Panc1 (cell line): ENCODE data around the gene ZNF774. TPM values are rescaled to one million over a fixed set of nuclear protein-coding genes. Genes with fewer than 3 reads are reported as not detected.
A peak's percentile ranks its signal among the peaks of the same experiment; 100 is the strongest.
"Not testable (repeated sequence)": the region's sequence is repeated elsewhere in the genome, so short reads cannot be mapped to it uniquely, and the experiment has no call there.

Source experiments
- ATAC-seq: fragments of 200-7000 bp; cut with Tn5 transposase; 2 replicates; pipeline ENCODE4 v1.9.1; 2020; ENCODE audit warnings: mild to moderate bottlenecking, moderate library complexity
- BruUV-seq: library from RNA; stranded (reverse); fragments of 400-500 nt; replicated peaks from 2 replicates; lab custom pipeline; 2021; lab: Mats Ljungman, UMichigan
- CTCF ChIA-PET: fragments of 300-600 bp; sonication (Branson Sonifier 250); formaldehyde crosslinking; loops from one replicate; lab custom pipeline; 2022; ENCODE audit warnings: antibody characterized with exemption; lab: Charles Lee
- POLR2A ChIA-PET: fragments of 300-600 bp; sonication (Branson Sonifier 250); formaldehyde crosslinking; loops from one replicate; lab custom pipeline; 2022; ENCODE audit warnings: antibody characterized with exemption; lab: Charles Lee
- DNase-seq: peaks from one replicate; pipeline ENCODE4 v3.0.0-alpha.2; 2010; ENCODE audit warnings: low read depth, low spot score
- H3K27ac ChIP-seq: 2 replicates; pipeline ENCODE4 v1.5.1; 2011; ENCODE audit warnings: mild to moderate bottlenecking, low read length, inconsistent platforms
- H3K27me3 ChIP-seq: fragments of 200-500 bp; sonication (Bioruptor generic); 2 replicates; pipeline ENCODE4 v1.6.0; 2014; ENCODE audit warnings: low read length, inconsistent platforms; ENCODE audit not compliant: control insufficient read depth, insufficient read depth
- H3K36me3 ChIP-seq: fragments of 200-500 bp; sonication (Bioruptor generic); 2 replicates; pipeline ENCODE4 v1.5.1; 2014; ENCODE audit warnings: inconsistent platforms, mild to moderate bottlenecking, low read length, moderate library complexity; ENCODE audit not compliant: control insufficient read depth, insufficient read depth
- H3K4me1 ChIP-seq: 2 replicates; pipeline ENCODE4 v1.5.1; 2011; ENCODE audit warnings: inconsistent platforms, mild to moderate bottlenecking, low read length, moderate library complexity; ENCODE audit not compliant: control insufficient read depth, insufficient read depth
- H3K4me3 ChIP-seq, 2 experiments: 2 replicates each; pipeline ENCODE4 v1.5.1; 2011 to 2012; ENCODE audit warnings: low read depth in 2 of 2, low read length in 2 of 2, mild to moderate bottlenecking in 2 of 2, inconsistent platforms in 1 of 2, moderate library complexity in 1 of 2
- H3K9me3 ChIP-seq: fragments of 200-500 bp; sonication (Bioruptor generic); 2 replicates; pipeline ENCODE4 v1.5.1; 2014; ENCODE audit warnings: low read depth, mild to moderate bottlenecking, inconsistent platforms, low read length, moderate library complexity; ENCODE audit not compliant: control insufficient read depth, insufficient read depth
- POLR2AphosphoS5 ChIP-seq: IDR thresholded peaks from 2 replicates; pipeline ENCODE4 v1.6.1; 2012; ENCODE audit warnings: mild to moderate bottlenecking, low read depth, low read length, moderate library complexity
- TCF7L2 ChIP-seq: IDR thresholded peaks from 2 replicates; pipeline ENCODE4 v1.6.1; 2011; ENCODE audit warnings: mild to moderate bottlenecking, low read depth, low read length, inconsistent platforms
- in situ Hi-C: cut with HindIII; loops from 2 replicates; pipeline ENCODE4 v1.10.0; 2016; ENCODE audit warnings: low sequenced_read_pairs, low pct_unique_long_range_greater_than_20kb
- intact Hi-C: fragments of 100-400 bp; cut with micrococcal nuclease; formaldehyde crosslinking; loops from one replicate; pipeline ENCODE4 v1.10.0; 2022; ENCODE audit not compliant: unreplicated experiment
- total RNA-seq: library from RNA; stranded (reverse); gene quantifications from one replicate; pipeline ENCODE4 v1.2.1, GENCODE V29; 2021; ENCODE audit not compliant: unreplicated experiment
- TF ChIP-seq, protein P1 (sequence below): fragments of 450-650 bp; IDR thresholded peaks from 2 replicates; pipeline ENCODE4 v1.5.1; 2017; ENCODE audit warnings: mild to moderate bottlenecking
- TF ChIP-seq, protein P2 (sequence below), 2 experiments: IDR thresholded peaks; 2 replicates each; pipeline ENCODE4 v1.6.1; 2011 to 2012; ENCODE audit warnings: low read depth in 2 of 2, control low read depth in 1 of 2, low read length in 1 of 2, mild to moderate bottlenecking in 1 of 2, moderate library complexity in 1 of 2; ENCODE audit not compliant: insufficient read depth in 1 of 2

ZNF774 gene
- total RNA-seq, 1 experiment from 2014 or later = 5.2 TPM

DNA sequence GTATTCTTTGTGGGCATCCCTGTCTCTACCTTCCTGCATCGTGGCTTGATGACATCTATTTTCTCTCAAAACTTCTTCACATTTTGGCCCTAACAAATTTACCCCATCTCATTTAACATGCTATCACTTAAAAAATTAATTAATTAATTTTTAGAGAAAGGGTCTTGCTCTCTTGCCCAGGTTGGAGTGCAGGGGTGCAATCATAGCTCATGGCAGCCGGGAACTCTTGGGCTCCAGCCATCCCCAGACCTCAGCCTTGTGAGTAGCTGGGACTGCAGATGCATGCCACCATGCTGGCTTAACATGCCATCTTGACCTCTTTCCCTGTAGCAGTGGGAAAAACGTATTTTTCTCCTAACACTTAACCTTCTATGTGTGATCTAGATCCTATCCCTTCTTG lies 56.6 kb downstream of the ZNF774 start:
- no peaks in the 10 kb centered on the region for H3K9me3 ChIP-seq
- H3K36me3 ChIP-seq = no peaks in the 10 kb centered on the region; the same call in 1 of the 2 replicates
- H3K27me3 ChIP-seq = no peaks in the 10 kb centered on the region
- H3K4me1 ChIP-seq = peaks cover 65% of the 10 kb centered on the region
- in situ Hi-C loops (no loop called here), intact Hi-C loops (no loop called here)
- POLR2A ChIA-PET = no interaction called here
- CTCF ChIA-PET = no interaction called here
- peak overlapping the region; percentile 98; the same call in 1 of the 2 replicates for H3K27ac ChIP-seq
- no TSS peak for BruUV-seq
- no peak for TF ChIP-seq TCF7L2
- TF ChIP-seq, protein P1, sequence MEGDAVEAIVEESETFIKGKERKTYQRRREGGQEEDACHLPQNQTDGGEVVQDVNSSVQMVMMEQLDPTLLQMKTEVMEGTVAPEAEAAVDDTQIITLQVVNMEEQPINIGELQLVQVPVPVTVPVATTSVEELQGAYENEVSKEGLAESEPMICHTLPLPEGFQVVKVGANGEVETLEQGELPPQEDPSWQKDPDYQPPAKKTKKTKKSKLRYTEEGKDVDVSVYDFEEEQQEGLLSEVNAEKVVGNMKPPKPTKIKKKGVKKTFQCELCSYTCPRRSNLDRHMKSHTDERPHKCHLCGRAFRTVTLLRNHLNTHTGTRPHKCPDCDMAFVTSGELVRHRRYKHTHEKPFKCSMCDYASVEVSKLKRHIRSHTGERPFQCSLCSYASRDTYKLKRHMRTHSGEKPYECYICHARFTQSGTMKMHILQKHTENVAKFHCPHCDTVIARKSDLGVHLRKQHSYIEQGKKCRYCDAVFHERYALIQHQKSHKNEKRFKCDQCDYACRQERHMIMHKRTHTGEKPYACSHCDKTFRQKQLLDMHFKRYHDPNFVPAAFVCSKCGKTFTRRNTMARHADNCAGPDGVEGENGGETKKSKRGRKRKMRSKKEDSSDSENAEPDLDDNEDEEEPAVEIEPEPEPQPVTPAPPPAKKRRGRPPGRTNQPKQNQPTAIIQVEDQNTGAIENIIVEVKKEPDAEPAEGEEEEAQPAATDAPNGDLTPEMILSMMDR = no peak
- TF ChIP-seq, protein P2, sequence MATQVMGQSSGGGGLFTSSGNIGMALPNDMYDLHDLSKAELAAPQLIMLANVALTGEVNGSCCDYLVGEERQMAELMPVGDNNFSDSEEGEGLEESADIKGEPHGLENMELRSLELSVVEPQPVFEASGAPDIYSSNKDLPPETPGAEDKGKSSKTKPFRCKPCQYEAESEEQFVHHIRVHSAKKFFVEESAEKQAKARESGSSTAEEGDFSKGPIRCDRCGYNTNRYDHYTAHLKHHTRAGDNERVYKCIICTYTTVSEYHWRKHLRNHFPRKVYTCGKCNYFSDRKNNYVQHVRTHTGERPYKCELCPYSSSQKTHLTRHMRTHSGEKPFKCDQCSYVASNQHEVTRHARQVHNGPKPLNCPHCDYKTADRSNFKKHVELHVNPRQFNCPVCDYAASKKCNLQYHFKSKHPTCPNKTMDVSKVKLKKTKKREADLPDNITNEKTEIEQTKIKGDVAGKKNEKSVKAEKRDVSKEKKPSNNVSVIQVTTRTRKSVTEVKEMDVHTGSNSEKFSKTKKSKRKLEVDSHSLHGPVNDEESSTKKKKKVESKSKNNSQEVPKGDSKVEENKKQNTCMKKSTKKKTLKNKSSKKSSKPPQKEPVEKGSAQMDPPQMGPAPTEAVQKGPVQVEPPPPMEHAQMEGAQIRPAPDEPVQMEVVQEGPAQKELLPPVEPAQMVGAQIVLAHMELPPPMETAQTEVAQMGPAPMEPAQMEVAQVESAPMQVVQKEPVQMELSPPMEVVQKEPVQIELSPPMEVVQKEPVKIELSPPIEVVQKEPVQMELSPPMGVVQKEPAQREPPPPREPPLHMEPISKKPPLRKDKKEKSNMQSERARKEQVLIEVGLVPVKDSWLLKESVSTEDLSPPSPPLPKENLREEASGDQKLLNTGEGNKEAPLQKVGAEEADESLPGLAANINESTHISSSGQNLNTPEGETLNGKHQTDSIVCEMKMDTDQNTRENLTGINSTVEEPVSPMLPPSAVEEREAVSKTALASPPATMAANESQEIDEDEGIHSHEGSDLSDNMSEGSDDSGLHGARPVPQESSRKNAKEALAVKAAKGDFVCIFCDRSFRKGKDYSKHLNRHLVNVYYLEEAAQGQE (IDR thresholded peaks at IDR 0.05; ENCODE audit: insufficient read depth in 1 of 2, low read depth in 2 of 2, low read length in 1 of 2) = no peak
- TF ChIP-seq POLR2AphosphoS5 = no peak
- ATAC-seq = no peak
- no peak for DNase-seq
- no peak overlapping the region for H3K4me3 ChIP-seq

DNA sequence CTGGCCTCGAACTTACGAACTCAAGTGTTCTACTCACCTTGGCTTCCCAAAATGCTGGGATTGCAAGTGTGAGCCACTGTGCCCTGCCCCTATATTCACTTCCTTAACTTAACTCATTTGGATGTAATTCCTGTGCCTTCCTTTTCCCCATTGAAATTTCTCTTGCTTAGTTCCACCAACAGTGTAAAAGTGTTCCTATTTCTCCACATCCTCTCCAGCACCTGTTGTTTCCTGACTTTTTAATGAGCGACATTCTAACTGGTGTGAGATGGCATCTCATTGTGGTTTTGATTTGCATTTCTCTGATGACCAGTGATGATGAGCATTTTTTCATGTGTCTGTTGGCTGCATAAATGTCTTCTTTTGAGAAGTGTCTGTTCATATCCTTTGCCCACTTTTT lies 57.5 kb downstream of the ZNF774 start:
- intact Hi-C loops, H3K27me3 ChIP-seq, H3K36me3 ChIP-seq, H3K4me3 ChIP-seq, BruUV-seq, DNase-seq, in situ Hi-C loops, CTCF ChIA-PET, H3K9me3 ChIP-seq, POLR2A ChIA-PET, H3K27ac ChIP-seq, ATAC-seq: not testable (repeated sequence)
- peaks cover 68% of the 10 kb centered on the region for H3K4me1 ChIP-seq

DNA sequence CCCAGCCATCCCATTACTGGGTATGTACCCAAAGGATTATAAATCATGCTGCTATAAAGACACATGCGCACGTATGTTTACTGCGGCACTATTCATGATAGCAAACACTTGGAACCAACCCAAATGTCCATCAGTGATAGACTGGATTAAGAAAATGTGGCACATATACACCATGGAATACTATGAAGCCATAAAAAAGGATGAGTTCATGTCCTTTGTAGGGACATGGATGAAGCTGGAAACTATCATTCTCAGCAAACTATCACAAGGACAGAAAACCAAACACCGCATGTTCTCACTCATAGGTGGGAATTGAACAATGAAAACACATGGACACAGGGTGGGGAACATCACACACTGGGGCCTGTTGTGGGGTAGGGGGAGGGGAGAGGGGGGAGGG lies 58.2 kb downstream of the ZNF774 start:
- H3K4me3 ChIP-seq, H3K9me3 ChIP-seq, ATAC-seq, H3K27me3 ChIP-seq, BruUV-seq, POLR2A ChIA-PET, CTCF ChIA-PET, DNase-seq, intact Hi-C loops, H3K36me3 ChIP-seq, in situ Hi-C loops, H3K27ac ChIP-seq: not testable (repeated sequence)
- H3K4me1 ChIP-seq = peaks cover 68% of the 10 kb centered on the region
